HG02981 (cell line): ENCODE data around the gene ZNF688.
A peak's percentile ranks its signal among the peaks of the same experiment; 100 is the strongest.
"Not testable (repeated sequence)": the region's sequence is repeated elsewhere in the genome, so short reads cannot be mapped to it uniquely, and the experiment has no call there.

Source experiments
- ATAC-seq: cut with Tn5 transposase; IDR thresholded peaks from one replicate; pipeline ENCODE4 v1.9.1; 2021; ENCODE audit warnings: mild to moderate bottlenecking, moderate library complexity; ENCODE audit not compliant: unreplicated experiment

Gene ZNF688

GRCh38 chr16:30557957-30558788 is 13.3 kb downstream of the ZNF688 start, which contains the start of gene ZNF764:
Gene ZNF764, minus strand, starts transcription at chr16:30558374. Its CDS starts 192 bp downstream, at chr16:30558182.
- ATAC-seq: peak; percentile 82

- no peak for ATAC-seq
Observed at GRCh38 chr16:30557707-30557956, 13.9 kb downstream of the ZNF688 start.

GRCh38 chr16:30556125-30556473 is 15.4 kb downstream of the ZNF688 start:
- ATAC-seq: no peak

DNA sequence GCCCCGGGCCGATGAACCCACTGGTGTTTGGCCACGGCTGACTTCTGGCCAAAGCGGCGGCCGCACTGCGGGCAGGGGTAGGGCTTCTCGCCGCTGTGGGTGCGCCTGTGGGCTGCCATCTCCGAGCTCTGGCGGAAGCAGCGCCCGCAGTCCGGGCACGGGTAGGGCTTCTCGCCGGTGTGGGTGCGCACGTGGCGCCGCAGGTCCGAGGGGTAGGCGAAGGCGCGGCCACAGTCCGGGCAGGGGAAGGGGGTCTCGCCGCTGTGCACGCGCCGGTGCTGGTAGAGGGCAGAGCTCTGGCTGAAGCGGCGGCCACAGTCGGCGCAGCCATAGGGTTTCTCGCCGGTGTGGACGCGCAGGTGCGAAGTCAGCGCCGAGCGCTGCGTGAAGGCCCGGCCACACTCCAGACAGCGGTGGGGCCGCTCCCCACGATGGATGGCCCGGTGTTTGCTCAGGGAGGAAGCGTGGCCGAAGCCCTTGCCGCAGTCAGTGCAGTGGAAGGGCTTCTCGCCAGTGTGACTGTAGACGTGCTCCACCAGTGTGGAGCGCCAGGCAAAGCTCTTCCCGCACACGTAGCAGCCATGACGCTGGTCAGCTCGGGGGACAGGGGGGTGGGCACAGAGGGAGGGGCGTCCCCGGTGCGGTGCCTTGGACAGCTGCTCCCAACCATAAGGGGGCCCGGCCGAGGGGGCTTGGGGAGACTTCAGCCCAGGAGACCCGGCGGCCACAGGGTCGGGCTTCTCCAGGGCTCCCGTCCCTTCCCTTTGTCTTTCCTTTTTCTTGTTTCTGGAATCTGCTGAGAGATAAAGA is 16.0 kb downstream of the ZNF688 start:
- no peak for ATAC-seq

- no peak for ATAC-seq
Observed at GRCh38 chr16:30554557-30555314, 16.8 kb downstream of the ZNF688 start.

DNA sequence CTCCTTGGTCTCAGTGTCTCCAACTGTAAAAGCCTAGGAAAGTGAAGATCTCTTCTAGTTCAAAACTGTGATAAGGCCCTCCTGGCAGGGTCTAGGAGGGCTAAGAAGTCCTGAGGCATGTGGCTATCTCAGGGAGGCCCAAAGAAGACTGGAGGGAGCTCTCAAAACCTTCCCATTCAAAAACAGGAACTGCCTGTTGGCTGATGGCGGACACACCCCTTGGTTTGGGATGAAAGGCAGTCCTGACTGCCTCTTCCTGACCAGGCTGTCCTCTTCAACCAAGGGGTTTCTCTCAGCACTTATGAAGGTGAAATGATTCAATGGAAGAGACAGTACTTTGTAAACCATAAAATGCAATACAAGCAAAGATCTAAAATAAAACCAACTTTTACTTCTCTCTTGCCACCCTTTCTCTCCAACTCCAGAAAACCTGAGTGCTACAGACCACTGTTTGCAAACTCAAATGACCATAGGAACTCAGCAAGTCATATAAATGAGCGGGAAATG is 18.1 kb downstream of the ZNF688 start:
- no peak for ATAC-seq

GRCh38 chr16:30552956-30553355 is 18.6 kb downstream of the ZNF688 start:
- no peak for ATAC-seq

GRCh38 chr16:30551781-30552180 is 19.7 kb downstream of the ZNF688 start:
- ATAC-seq: no peak

DNA sequence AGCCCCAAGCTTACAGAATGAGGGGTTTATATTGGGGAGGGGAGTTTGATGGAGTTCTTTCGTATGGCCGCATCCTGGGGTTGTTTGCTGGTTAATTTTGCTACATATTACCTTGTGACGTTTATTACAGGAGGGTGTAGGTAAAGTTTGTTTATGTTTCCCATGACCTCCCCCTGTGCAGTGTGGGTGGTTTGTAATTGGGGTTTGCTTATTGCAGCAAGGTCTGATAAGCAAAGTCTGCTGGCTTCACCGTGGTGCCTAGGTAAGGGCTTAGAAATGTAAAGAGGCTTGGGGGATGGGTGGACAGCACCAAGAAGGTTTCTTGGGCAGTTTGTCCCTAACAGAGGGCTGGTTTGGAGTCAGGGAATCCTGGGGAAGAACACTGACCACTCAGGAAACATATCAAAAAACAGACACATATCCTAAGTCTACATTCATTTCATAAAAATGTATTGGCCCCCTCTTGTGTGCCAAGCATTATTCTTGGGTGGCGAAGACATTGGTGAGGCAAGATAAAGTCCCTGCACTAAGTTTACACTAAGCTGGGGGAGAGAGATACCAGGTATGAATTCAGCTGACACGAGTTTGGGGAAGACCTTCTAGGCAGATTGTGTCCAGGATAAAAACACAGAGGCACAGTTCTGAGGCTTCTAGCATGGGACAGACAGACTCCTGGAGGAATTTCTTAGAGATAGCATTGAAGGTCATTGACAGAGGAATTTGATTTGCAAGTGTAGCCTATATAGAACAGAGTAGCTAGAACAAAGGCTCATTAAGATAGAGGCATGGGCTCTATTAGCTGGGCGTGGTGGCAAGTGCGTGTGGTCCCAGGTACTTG is 22.9 kb downstream of the ZNF688 start:
- ATAC-seq: no peak

GRCh38 chr16:30546115-30546514 is 25.4 kb downstream of the ZNF688 start:
- ATAC-seq: no peak

DNA sequence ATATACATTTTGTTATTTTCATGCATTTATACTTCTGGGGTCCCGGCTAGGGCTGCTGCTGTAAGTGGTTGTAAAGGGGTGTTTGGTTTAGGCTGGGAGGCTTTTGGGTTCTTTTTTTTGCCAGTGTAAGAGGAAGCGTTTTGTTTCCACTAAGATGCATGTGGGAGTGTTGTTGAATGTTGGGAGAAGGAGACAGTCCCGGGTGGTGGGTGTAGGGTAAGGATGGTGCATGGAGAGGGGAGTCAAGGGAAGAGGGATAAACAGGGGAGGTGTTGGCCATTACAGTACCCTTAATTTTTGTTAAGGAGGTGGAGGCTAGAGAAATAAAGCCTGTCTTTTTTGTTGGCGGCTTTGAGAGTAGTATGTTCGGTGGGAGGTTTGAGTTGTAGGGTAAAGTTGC is 28.4 kb downstream of the ZNF688 start:
- no peak for ATAC-seq

- ATAC-seq: no peak
Observed at GRCh38 chr16:30541502-30542329, 29.8 kb downstream of the ZNF688 start.

DNA sequence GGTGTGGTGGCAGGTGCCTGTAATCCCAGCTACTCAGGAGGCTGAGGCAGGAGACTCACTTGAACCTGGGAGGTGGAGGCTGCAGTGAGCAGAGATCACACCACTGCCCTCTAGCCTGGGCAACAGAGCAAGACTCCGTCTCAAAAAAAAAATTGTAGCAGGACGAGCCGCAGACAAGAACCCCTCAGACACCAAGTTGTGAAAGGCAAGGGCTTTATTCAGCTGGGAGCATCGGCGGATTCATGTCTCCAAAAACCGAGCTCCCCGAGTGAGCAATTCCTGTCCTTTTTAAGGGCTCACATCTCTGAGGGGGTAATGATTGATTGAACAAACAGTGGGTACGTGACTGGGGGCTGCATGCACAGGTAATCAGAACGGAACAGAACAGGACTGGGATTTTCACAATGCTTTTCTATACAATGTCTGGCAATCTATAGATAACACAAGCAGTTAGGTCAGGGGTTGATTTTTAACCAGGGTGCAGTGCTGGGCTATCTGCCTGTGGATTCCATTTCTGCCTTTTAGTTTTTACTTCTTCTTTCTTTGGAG is 30.5 kb downstream of the ZNF688 start:
- ATAC-seq: not testable (repeated sequence)

DNA sequence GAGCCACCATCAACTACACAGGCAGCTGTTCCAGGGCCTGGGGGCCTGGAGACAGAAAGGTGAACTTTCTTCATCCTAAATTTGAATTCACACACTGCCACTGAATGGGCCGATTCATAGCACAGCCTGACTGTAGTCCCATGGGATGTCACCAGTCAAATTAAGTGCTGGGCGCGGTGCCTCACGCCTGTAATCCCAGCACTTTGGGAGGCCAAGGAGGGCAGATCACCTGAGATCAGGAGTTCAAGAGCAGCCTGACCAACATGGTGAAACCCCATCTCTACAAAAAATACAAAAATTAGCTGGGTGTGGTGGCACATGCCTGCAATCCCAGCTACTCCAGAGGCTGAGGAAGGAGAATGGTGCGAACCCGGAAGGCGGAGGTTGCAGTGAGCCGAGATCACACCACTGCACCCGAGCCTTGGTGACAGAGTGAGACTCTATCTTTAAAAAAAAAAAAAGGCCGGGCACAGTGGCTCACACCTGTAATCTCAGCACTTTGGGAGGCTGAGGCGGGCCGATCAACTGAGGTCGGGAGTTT is 31.5 kb downstream of the ZNF688 start:
- ATAC-seq: not testable (repeated sequence)

DNA sequence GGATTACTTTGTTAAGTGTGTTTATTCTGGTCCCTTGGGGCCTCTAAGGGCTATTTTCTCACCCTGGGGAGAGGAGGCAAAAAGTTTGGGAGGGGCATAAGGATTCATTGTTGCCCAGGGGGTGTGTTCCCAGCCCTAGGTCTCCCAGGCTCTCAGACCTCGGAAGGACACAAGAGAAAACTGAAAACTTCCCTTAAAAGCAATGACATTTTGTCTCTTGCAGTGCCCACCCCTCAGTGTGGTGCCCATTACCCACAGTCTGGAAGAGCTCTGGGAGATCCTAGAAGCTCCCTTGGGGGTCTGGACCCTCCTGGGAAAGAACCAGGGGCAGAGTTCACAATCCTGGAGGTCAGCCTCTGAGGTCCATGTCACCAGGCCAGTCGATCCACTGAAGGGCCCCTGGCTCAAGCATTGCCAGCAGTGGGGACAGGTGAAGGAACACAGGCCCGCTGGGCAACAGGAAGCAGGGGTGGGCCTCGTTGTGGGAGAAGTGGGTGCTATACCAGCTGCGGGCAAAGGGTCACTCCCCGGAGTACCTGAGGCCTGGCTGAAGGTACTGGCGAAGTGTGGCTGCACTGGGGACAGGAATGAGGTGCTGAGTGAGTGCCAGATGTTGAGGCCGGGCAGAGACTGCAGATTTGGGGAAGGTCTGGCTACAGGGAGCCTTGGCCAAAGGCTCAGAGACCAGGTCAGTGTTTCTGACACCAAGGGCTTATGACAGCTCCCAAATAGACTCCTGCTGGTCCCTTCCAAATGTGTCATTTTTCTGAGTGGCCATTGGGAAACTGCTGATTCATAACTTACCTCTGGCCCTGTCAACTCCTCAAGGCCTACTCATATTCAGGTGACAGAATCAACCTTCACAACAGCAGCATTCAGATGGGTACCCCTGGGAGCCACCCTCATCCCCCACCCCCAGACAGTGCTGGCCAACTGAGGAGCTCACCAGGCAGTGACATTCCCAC is 32.2 kb downstream of the ZNF688 start:
- no peak for ATAC-seq

DNA sequence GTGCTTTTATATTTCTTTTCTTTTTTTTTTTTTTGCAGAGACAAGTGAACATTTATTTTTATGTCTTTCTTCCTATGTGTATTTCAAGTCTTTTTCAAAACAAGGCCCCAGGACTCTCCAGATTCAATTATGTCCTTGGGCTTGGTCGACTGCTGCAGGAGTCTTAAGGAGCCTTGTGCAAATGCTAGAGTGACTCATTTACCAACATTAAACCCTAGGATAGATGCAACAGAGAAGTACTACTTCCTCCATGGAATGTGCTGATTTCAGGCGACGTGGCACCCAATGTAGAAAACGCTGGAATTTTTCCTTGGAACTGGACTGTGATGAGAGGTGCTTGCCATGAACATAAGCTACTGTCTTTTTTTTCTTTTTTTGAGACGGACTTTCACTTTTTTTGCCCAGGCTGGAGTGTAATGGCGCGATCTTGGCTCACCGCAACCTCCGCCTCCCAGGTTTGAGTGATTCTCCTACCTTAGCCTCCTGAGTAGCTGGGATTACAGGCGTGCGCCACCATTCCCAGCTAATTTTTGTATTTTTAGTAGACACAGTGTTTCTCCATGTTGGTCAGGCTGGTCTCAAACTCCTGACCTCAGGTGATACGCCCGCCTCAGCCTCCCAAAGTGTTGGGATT is 35.0 kb downstream of the ZNF688 start:
- not testable (repeated sequence) for ATAC-seq

GRCh38 chr16:30535777-30536190 is 35.7 kb downstream of the ZNF688 start:
- ATAC-seq: no peak
